GM12801 (cell line): ENCODE measurements around the gene PTPRT.

ENCODE experiments used
- TF ChIP-seq, protein P1 (sequence below): IDR thresholded peaks from one replicate; pipeline ENCODE4 v1.5.1; 2011; ENCODE audit warnings: control low read depth; ENCODE audit not compliant: insufficient read length; ENCODE audit errors: extremely low read depth

PTPRT gene

DNA sequence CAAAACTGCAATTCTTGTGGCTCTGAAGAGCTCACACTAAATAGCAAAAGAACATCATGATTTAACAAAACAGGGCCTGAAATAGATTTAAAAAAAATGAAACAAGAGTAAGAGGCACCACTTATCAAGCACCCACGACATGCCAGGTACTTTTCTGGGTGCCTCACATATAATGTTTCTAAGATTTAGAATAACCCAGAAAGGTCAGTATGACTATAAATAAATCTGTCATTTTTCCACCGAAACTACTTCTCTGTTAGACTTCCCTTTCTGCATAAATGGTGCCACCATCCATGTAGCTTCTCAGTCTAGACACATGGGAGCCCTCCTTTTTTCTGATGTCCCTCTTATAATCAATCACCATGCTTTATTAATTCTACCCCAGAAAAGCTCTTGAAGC, 919.2 kb downstream of the PTPRT start:
- TF ChIP-seq, protein P1, sequence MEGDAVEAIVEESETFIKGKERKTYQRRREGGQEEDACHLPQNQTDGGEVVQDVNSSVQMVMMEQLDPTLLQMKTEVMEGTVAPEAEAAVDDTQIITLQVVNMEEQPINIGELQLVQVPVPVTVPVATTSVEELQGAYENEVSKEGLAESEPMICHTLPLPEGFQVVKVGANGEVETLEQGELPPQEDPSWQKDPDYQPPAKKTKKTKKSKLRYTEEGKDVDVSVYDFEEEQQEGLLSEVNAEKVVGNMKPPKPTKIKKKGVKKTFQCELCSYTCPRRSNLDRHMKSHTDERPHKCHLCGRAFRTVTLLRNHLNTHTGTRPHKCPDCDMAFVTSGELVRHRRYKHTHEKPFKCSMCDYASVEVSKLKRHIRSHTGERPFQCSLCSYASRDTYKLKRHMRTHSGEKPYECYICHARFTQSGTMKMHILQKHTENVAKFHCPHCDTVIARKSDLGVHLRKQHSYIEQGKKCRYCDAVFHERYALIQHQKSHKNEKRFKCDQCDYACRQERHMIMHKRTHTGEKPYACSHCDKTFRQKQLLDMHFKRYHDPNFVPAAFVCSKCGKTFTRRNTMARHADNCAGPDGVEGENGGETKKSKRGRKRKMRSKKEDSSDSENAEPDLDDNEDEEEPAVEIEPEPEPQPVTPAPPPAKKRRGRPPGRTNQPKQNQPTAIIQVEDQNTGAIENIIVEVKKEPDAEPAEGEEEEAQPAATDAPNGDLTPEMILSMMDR, result no peak

DNA sequence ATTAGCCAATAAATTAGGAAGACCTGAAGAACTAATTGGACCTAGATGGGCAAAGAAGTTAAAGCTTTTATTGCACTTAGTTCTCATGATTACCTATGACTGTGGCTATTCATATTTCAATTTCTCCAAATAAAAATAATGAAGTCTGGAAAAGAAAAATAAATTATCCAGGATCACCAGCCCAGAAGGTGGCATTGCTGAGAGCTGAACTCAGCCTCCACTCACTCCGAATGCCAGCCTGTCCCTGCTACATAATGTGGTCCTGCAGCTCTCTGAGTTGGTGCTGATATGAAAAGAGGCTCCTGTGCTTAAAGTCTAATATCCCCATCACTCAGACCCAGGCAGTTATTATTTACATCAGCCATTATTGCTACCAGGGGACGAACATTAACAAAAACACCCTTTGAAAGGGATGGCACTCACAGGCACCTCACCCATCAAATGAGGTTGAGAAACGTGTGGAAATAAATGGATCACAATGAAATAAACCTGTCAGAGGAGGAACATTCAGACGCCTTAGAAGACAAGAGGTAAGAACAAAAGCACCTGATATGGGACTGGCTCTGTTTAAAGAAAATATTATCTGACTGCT, 921.8 kb downstream of the PTPRT start:
- TF ChIP-seq, protein P1, result no peak

DNA sequence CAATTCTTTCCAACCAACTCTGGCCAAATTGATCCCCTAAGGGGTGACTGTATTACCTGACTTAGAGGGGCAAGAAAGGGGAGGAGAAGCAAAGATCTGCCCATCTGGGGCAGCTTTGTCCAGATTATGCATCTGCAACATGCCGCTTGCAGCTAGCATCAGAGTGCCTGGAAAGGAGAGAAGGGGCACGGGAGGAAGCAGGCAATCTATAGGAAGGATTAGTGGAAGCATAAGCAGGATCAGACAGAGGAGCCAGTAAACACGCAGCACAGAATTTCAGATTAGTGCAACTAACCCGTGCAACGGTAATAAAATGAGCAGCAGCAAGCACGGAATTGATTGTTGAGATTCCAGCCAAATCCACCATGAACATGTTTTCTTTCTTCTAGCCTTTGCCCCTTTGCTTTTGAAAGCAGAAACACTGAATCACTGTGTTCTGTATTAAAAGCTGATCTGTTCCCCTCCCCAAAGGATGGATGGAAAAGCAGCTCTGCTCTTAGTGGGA, 927.9 kb downstream of the PTPRT start:
- TF ChIP-seq, protein P1, result no peak

DNA sequence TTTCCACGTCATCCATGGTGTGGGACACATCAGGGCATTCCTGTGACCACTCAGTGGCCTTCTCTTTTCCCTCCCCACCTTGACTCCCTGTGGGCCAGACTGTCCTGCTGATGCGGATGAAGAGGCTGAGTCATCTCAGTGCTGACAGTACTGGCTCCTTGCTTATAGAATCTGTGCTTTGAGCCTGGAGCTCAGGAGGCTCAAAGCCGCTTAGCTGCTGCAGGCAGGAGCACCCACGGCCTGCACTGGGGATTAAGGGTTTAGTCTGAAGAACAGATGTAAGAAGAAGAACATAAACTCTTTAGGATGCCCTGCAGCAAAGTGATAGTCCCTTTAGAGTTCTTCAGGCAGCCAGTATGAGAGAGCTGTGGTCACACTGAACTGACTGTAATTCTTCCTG, 929.5 kb downstream of the PTPRT start:
- TF ChIP-seq, protein P1, result no peak

DNA sequence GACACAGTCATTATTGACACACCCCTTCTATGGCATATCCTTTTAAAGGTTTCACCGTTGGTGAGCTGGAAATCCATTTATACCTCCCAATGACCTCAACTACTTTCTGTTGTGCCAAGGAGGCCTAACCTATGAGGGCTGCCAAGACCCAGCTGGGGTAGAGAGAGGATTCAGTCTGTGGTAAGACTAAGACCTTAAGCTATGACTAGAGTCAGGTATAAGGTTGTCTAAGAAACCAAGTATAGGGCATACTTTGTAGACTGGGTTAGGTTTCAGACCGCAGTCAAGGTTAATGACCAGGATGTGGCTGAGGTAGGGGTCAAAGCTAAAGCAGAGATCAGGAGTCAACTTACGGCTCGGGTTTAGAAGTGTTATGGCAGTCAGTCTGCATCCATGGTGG, 930.3 kb downstream of the PTPRT start:
- TF ChIP-seq, protein P1, result no peak

DNA sequence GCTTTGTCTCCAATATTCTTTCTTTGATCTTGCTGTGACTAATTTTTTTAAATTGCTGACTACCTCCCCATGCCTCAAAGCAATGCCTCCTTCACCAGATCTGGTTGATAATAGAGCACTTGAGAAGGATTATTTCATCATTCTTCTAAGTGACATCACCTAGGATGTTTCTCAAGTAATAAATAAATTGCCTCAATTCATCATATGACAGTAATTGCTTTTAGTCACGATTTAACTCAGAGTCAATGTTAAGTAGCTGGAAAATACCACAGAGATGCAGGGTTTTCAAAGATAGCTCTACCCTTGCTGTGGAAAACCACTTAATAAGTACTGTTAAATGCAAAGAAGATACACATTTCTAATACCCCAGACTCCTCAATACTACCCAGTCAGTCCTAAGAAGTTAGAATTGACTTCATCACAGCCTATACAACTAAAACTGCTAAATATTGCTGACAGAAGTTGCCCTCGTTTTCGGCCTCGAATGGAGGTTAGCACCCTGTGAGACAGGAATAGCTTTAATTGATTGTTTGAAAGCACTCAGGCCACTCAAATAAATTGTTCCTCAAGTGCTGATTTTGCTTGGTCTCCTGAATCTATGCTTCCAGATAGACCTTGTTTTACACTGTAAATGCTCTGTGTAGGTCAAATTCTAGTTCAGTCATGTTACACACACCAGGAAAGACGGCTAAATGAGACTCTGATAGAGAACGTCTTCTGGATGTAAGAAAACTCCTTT, 931.0 kb downstream of the PTPRT start:
- TF ChIP-seq, protein P1, result no peak

DNA sequence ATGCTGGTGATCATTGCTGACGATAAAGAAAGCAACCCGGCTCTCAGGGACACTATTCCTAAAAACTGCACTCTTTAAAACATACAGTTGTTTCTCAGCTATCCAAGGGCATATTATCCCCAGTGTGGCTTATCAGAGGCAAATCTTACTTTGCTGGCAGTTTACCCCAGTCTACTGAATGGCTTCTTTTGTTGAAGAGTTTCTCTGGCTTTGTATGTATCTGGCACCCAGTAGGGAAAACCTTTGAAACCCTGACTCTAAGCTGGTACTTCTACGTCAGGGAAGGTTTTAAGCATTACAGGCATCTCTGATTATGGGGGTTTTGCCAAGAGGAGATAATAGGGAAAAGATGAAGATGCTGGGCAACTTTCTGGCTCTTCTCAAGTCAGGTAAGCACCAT, 933.9 kb downstream of the PTPRT start:
- TF ChIP-seq, protein P1, result no peak
